HFFc6 (cell line): ENCODE data around the gene VILL. TPM values are rescaled to one million over a fixed set of nuclear protein-coding genes. Genes with fewer than 3 reads are reported as not detected.

Source experiments
- DNase-seq: peaks from one replicate; pipeline ENCODE4 v3.0.0-alpha.2; 2018
- H3K27ac Mint-ChIP-seq: 2 replicates; pipeline ENCODE4 v1.8.0; 2020; ENCODE audit warnings: mild to moderate bottlenecking, mixed read lengths
- H3K27me3 Mint-ChIP-seq: 2 replicates; pipeline ENCODE4 v1.8.0; 2021; ENCODE audit warnings: mild to moderate bottlenecking, moderate library complexity, mixed read lengths; ENCODE audit not compliant: insufficient read depth
- H3K36me3 Mint-ChIP-seq: 2 replicates; pipeline ENCODE4 v1.8.0; 2021; ENCODE audit warnings: low read depth, mixed read lengths
- H3K4me1 Mint-ChIP-seq: 2 replicates; pipeline ENCODE4 v1.8.0; 2020; ENCODE audit warnings: low read depth, mixed read lengths
- H3K4me3 Mint-ChIP-seq: 2 replicates; pipeline ENCODE4 v1.8.0; 2020; ENCODE audit warnings: mild to moderate bottlenecking, moderate library complexity, mixed read lengths
- H3K9me3 Mint-ChIP-seq: 2 replicates; pipeline ENCODE4 v1.8.0; 2020; ENCODE audit warnings: mild to moderate bottlenecking, mixed read lengths
- total RNA-seq, 6 experiments: library from RNA; stranded (reverse); fragmentation: NEBNext Ultra II Directional; extraction: Animal tissue kit (Norgen Biotek cat#: 25700); gene quantifications; 2 replicates in 1 of 6; 3 replicates in 5 of 6; pipeline ENCODE4 v1.2.3, GENCODE V29; 2021
- TF ChIP-seq, protein P1 (sequence below): fragments of 200-600 bp; sonication (generic); IDR thresholded peaks from 2 replicates; pipeline ENCODE4 v1.5.0; 2021; ENCODE audit warnings: antibody characterized with exemption, mild to moderate bottlenecking

Gene VILL
- total RNA-seq, 6 experiments from 2014 or later: 3.5 to 4.6 (median 3.7) TPM

DNA sequence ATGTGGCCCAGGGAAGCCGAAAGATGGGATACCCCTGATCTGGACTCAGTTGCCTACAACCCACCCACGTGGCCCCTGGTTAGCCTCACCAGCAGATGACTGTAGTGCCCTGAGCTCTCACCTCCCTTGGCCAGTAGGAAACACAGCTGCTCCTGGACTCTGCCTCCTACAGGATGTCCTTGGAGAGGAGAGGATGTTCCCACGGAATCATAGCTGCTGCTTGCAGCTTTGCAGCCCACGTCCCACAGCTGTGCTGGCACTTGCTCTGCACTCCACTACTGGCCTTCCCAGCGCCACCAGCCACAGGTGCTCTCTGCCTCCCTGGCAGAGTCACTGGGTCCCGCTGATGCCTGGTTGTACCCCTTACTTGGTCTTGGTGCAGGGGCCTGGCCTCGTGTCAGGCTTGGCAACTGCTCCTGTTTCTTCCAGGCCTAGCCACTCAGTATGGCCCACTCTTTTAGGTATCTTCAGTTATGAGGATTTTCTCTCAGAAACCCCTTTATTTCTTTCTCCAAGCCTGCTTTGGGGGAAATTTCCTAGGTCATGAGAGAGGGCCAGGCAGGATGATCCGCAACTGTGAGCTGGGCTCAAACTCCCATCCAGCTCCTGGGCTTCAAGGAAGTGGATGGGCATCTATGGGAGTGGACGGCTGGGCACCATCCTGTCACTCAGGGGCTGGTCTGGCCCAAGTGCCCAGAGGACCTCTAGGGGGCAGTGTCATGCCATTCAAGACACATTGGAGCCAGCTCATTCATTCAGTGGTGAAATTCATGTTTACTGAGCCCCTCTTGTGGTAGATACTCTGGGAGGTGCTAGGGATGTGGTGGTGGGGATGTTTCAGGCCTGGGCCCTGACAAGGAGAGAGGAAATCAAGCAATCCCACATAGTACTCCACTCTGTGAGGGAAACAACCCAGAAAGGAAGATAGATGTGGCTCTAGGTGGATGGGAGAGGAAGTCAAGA is 16.2 kb upstream of the VILL start:
- Mint-ChIP-seq H3K4me3 (no peak overlapping the region), H3K9me3 (no peaks in the 10 kb centered on the region), H3K4me1 (peaks cover 18% of the 10 kb centered on the region), H3K27me3 (no peaks in the 10 kb centered on the region; the same call in 1 of the 2 replicates), H3K36me3 (peaks cover 12% of the 10 kb centered on the region; the same call in 1 of the 2 replicates), H3K27ac (peak overlapping the region; percentile 38; the same call in 1 of the 2 replicates)
- peak; percentile 48 for DNase-seq
- TF ChIP-seq, protein P1, sequence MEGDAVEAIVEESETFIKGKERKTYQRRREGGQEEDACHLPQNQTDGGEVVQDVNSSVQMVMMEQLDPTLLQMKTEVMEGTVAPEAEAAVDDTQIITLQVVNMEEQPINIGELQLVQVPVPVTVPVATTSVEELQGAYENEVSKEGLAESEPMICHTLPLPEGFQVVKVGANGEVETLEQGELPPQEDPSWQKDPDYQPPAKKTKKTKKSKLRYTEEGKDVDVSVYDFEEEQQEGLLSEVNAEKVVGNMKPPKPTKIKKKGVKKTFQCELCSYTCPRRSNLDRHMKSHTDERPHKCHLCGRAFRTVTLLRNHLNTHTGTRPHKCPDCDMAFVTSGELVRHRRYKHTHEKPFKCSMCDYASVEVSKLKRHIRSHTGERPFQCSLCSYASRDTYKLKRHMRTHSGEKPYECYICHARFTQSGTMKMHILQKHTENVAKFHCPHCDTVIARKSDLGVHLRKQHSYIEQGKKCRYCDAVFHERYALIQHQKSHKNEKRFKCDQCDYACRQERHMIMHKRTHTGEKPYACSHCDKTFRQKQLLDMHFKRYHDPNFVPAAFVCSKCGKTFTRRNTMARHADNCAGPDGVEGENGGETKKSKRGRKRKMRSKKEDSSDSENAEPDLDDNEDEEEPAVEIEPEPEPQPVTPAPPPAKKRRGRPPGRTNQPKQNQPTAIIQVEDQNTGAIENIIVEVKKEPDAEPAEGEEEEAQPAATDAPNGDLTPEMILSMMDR: peak; percentile 88

DNA sequence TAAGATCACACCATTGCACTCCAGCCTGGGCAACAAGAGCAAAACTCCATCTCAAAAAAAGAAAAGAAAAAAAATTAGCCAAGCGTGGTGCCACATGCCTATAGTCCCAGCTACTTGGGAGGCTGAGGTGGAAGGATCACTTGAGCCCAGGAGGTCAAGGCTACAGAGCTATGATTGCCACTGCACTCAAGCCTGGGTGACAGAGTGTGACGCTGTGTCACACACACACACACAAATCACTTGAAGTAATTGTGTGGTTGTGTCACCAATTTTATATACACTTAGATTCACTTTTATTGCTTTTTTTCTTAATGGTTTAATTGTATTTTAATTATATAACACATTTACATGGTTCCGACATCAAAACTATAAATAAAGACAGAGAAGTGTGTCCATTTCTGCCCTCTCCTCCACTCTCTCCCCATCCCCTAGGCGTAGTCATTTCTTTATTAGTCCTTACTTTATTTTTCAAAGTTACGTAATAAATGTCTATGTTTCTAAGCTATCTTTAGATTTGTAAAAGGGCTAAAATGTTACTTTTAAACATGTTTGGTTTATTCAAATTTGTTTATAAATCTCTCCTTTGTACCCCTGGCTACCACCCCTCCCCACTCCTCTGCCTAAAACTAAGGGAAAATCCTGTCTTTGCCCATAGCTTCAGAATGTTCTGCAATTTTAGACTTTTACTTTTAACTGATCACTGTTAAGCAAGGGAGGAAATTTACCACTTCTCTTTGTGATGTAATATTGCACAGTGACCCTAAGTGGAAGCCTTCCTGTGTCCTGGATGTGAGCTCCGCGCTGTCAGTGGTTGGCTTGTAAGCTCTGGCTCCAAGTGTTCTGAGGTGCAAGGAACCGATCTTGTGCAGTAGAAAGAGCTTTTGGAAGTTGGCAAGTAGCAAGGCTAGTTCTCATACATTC is 10.8 kb upstream of the VILL start:
- peaks cover 2% of the 10 kb centered on the region; the same call in 1 of the 2 replicates for H3K4me1 Mint-ChIP-seq
- DNase-seq: no peak
- H3K27me3 Mint-ChIP-seq: no peaks in the 10 kb centered on the region
- H3K36me3 Mint-ChIP-seq: peaks cover 1% of the 10 kb centered on the region; the same call in 1 of the 2 replicates
- no peak overlapping the region for H3K4me3 Mint-ChIP-seq
- H3K9me3 Mint-ChIP-seq: no peaks in the 10 kb centered on the region
- no peak overlapping the region for H3K27ac Mint-ChIP-seq
- TF ChIP-seq, protein P1: no peak

DNA sequence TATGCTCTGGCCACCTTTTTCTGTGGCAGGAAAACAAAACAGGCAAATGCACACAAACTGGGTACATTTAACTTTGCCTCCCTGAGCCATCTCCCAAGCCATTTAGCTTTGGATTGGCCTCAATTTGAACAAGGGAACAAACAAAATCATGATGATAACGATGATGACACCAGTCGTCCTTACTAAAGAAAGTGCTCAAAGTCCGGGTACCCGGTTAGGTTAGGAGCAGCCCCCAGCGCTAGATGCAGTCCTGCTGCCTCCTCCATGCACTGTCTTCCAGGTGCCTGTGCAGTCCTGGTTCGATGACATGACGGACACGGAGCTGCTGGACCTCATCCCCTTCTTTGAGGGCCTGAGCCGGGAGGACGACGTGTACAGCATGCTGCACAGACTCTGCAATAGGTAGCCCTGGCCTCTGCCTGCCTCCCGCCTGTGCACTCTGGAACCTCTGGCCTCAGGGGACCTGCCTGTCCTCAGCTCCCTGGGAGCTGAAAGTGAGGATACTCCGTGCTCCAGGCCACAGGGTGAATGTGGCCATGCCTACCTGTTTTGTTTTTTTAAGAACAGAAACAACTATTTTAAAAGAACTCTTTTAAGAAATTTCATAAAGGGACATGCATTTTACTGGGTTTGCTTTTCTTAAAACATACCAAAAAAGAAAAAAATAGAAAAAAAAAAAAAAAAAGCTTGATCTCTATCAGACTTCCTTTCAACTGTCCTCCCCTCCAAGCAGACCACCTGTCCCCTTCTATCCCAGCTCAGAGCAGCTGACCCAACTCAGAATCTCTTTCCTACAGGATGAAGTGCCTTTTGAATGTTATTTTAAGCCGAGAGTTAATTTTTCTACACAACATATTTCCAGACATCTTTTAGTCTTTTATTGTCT is 9.9 kb upstream of the VILL start:
- no peaks in the 10 kb centered on the region for H3K36me3 Mint-ChIP-seq
- H3K4me3 Mint-ChIP-seq: no peak overlapping the region
- TF ChIP-seq, protein P1: no peak
- no peaks in the 10 kb centered on the region for H3K4me1 Mint-ChIP-seq
- H3K9me3 Mint-ChIP-seq: no peaks in the 10 kb centered on the region
- H3K27me3 Mint-ChIP-seq: no peaks in the 10 kb centered on the region
- no peak overlapping the region for H3K27ac Mint-ChIP-seq
- no peak for DNase-seq

DNA sequence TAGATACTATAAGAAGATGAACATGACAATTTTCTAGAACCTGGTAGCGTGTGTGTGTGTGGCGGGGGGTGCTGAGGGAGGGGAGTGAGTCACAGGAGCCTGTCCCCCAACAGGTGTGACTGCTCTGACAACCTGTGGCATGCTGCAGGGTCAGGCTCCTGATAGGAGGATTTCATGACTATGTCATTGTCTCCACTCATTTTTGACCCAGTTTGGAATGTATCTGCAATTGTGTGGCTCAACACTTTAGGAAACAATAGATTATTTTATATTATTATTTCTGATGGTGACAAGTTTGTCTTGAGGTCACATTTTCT is 9.3 kb upstream of the VILL start:
- Mint-ChIP-seq H3K27me3 (peaks cover 4% of the 10 kb centered on the region), H3K4me1 (no peaks in the 10 kb centered on the region), H3K4me3 (no peak overlapping the region), H3K9me3 (no peaks in the 10 kb centered on the region), H3K27ac (no peak overlapping the region), H3K36me3 (no peaks in the 10 kb centered on the region)
- TF ChIP-seq, protein P1: no peak
- no peak for DNase-seq

DNA sequence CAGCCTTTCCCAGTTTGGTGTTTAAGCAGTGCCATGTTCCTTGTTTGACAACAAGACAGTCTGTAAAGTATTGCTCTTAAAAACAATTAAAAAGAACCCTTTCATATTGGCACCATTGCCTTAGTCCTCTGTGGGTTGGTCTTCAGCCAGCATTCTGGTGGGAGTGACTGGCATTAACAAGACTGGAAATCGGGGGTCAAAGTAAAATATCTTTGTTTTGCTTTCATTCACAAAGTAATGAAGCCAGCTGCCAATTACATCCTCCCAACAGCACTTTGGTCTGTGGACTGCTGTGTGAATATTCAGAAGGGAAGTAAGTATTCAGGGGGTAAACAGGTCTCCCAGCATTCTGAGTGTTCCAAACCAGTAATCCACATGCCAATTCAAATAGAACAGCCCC is 8.3 kb upstream of the VILL start:
- Mint-ChIP-seq H3K36me3 (no peaks in the 10 kb centered on the region), H3K4me3 (no peak overlapping the region), H3K4me1 (no peaks in the 10 kb centered on the region), H3K9me3 (no peaks in the 10 kb centered on the region), H3K27me3 (peaks cover 4% of the 10 kb centered on the region), H3K27ac (no peak overlapping the region)
- no peak for DNase-seq
- TF ChIP-seq, protein P1: no peak
